Fibroblast of pulmonary artery (primary cell): ENCODE results near the gene CYP39A1.
"Not testable (repeated sequence)": the region's sequence is repeated elsewhere in the genome, so short reads cannot be mapped to it uniquely, and the experiment has no call there.

Experiments
- DNase-seq: peaks from one replicate; pipeline ENCODE4 v3.0.0-alpha.2; 2010; ENCODE audit warnings: low read depth
- H3K4me3 ChIP-seq: replicated peaks from 2 replicates; pipeline ENCODE4 v1.5.1; 2011; ENCODE audit warnings: low read depth, mild to moderate bottlenecking, control low read depth, low read length, moderate library complexity
- TF ChIP-seq, protein P1 (sequence below): IDR thresholded peaks from 2 replicates; pipeline ENCODE4 v1.5.1; 2011; ENCODE audit warnings: mild to moderate bottlenecking, control low read depth, low read length, inconsistent platforms; ENCODE audit errors: missing control alignments

The CYP39A1 gene

DNA sequence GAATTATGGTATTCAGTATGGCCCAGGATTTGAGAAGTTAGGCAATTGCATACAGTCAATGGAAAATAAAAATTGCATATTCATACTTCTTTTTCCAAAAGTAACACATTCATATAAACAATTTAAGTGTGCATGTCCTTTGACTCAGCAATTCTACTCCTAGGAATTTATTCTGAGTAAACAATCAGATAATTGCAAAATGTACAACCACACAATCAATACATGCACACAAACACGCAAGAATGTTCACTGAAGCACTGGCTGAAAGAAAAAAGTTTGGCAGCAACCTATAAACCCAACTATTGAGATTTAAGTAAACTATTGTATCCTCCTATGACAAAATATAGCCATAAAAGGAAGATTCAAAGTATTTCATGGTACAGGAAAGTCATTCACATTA lies 1.6 kb downstream of the CYP39A1 start:
- TF ChIP-seq, protein P1, sequence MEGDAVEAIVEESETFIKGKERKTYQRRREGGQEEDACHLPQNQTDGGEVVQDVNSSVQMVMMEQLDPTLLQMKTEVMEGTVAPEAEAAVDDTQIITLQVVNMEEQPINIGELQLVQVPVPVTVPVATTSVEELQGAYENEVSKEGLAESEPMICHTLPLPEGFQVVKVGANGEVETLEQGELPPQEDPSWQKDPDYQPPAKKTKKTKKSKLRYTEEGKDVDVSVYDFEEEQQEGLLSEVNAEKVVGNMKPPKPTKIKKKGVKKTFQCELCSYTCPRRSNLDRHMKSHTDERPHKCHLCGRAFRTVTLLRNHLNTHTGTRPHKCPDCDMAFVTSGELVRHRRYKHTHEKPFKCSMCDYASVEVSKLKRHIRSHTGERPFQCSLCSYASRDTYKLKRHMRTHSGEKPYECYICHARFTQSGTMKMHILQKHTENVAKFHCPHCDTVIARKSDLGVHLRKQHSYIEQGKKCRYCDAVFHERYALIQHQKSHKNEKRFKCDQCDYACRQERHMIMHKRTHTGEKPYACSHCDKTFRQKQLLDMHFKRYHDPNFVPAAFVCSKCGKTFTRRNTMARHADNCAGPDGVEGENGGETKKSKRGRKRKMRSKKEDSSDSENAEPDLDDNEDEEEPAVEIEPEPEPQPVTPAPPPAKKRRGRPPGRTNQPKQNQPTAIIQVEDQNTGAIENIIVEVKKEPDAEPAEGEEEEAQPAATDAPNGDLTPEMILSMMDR = no peak
- H3K4me3 ChIP-seq = no peak overlapping the region
- DNase-seq = no peak

DNA sequence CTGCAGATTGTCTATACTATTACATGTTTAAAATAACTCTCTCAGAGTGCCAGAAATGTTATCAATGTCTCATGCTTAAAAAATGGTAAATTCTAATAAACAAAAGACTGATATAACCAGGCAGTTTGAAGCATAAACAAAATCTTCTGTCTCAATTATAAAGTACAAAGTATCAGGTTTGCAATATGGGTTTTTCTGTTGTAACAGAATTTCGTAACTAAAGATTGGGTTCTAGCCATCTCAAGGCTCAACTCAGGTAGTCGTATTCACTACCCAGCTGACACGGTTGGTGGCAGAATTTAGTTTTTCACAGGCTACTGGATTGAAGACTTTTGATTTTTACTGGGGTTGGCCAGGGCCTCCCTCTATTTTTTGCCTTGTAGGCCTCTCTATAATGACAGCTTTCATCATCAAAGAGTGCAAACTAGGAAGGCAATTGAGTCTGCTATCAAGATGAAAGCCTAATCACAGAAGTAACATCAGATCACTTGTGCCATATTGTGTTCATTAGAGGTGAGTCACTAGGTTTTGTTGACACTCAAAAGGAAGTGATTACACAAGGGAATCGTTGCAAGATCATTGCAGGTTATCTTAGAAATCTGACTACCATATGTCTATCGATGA lies 3.6 kb downstream of the CYP39A1 start:
- no peak overlapping the region for H3K4me3 ChIP-seq
- TF ChIP-seq, protein P1 = no peak
- DNase-seq = no peak

DNA sequence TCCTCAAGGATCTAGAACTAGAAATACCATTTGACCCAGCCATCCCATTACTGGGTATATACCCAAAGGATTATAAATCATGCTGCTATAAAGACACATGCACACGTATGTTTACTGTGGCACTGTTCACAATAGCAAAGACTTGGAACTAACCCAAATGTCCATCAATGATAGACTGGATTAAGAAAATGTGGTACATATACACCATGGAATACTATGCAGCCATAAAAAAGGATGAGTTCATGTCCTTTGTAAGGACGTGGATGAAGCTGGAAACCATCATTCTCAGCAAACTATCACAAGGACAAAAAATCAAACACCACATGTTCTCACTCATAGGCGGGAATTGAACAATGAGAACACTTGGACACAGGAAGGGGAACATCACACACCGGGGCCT lies 4.5 kb downstream of the CYP39A1 start:
- not testable (repeated sequence) for DNase-seq, H3K4me3 ChIP-seq

DNA sequence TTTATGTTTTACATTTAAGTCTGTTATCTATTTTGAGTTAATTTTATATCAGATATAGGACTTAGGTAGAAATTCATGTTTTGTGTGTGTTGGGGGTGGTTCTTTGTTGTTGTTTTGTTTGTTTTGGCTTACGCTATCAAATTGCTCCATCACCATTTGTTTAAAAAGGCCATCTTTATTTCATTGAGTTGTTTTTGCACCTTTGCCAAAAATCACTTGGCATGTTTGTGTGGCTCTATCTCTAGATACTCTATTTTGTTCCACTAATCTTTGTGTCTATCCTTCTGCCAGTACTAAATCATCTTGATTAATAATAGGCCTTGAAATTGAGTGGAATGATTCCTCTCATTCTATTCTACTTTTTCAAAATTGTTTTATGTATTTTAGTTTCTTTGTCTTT lies 7.4 kb downstream of the CYP39A1 start:
- no peak overlapping the region for H3K4me3 ChIP-seq
- no peak for DNase-seq
- TF ChIP-seq, protein P1 = no peak

DNA sequence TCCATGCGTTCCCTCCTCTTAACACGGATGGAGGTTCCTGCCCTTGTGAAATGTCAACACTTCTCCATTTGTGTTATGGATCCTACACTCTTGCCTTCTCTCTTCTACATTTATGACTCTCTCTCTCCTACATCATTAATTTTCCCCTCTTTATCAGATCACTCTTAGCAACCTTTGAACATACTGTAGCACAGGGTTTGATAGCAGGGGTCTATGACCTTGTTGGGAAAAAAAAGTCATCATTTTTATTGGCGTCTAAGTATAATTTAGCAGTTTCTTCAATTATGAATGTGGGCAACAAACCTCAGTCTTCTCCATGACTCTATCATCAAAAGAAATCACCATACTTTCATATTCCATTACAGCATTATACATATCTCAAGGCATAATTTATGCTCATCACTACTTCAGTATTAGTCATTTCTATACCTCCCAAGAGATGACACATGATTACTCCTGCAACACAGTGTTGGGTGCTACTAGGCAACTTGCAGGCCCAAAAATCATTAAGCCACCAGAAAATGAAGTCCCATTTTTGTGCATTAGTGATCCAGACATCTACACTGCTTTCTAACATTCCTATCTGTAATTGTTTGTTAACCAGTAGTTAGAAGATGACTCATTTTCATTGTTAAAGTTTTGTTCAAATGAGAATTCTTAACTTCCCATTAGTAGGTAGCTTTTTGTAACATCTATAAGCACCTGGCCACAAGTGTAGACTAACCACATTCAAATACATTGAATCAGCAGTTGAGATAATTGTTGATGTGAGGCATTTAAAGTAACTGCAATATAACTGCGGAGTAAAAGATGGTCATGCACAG lies 9.5 kb downstream of the CYP39A1 start:
- no peak overlapping the region for H3K4me3 ChIP-seq
- TF ChIP-seq, protein P1 = no peak
- DNase-seq = no peak

DNA sequence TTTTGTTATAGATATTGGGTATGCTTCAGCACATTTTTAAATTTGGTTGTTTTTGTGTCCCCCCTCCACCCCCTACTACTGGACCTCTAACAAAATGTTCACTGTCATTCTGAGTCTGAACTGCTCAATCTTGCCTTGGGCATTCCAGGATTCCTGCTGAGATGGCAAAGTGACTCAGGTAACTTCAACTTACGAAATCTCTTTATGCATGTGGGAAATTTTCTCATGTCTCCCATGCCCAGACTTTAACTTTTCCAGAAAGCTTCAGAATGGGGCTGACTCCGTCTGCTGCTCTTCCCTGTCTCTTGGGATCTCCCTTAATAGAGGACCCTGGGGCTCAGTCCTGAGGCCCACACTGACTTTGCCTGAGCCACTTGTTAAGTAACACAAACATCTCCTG lies 14.0 kb downstream of the CYP39A1 start:
- TF ChIP-seq, protein P1 = no peak
- H3K4me3 ChIP-seq = no peak overlapping the region
- DNase-seq = no peak

DNA sequence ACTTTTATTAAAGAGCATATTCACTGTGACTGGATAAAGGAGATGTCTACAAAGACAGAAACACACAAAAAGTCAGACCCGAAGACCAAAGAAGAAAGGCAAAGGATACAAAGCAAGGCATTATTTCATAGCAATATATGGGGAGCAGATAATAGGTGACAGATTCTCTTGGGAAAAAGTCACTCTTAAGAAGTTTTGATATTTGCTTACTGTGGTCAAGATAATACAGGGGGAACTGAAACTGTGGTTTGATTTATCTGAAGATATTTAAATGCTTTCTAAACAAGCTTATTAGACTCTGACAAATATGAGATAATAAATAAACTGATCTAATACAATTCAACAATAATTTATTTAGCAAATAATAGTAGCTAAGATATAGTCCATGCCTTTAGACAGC lies 14.7 kb downstream of the CYP39A1 start:
- H3K4me3 ChIP-seq = no peak overlapping the region
- no peak for DNase-seq
- TF ChIP-seq, protein P1 = no peak
